Mesenchymal stem cell (in vitro differentiated cells and primary cell): ENCODE results near the gene XCL1.

Experiments used
- DNase-seq: peaks from one replicate; pipeline ENCODE4 v3.0.0-alpha.2; 2013
- H2AFZ ChIP-seq: one replicate; pipeline ENCODE4 v1.6.1; 2013; ENCODE audit warnings: low read depth, mild to moderate bottlenecking, control low read depth, inconsistent platforms, low read length, moderate library complexity
- H2AK5ac ChIP-seq: 2 replicates; pipeline ENCODE4 v1.6.1; 2013; ENCODE audit warnings: low read length, moderate library complexity, mild to moderate bottlenecking, inconsistent platforms; ENCODE audit not compliant: severe bottlenecking
- H2BK120ac ChIP-seq: one replicate; pipeline ENCODE4 v1.6.1; 2013; ENCODE audit warnings: low read depth, mild to moderate bottlenecking, inconsistent platforms, low read length, moderate library complexity
- H2BK12ac ChIP-seq, 2 experiments: one replicate each; pipeline ENCODE4 v1.6.1; 2013; ENCODE audit warnings: inconsistent platforms in 2 of 2, low read length in 2 of 2, mild to moderate bottlenecking in 2 of 2, moderate library complexity in 2 of 2, control low read depth in 1 of 2
- H2BK15ac ChIP-seq: one replicate; pipeline ENCODE4 v1.6.1; 2013; ENCODE audit warnings: mild to moderate bottlenecking, low read depth, inconsistent platforms; ENCODE audit not compliant: poor library complexity, severe bottlenecking
- H2BK5ac ChIP-seq: 2 replicates; pipeline ENCODE4 v1.6.1; 2013; ENCODE audit warnings: low read depth, mild to moderate bottlenecking, low read length, control low read depth, inconsistent platforms; ENCODE audit not compliant: poor library complexity, severe bottlenecking
- H3K14ac ChIP-seq, 2 experiments: one replicate each; pipeline ENCODE4 v1.6.1; 2013; ENCODE audit warnings: inconsistent platforms in 2 of 2, low read length in 2 of 2, control low read depth in 1 of 2, mild to moderate bottlenecking in 1 of 2, moderate library complexity in 1 of 2
- H3K18ac ChIP-seq, 2 experiments: one replicate each; pipeline ENCODE4 v1.6.1; 2013; ENCODE audit warnings: inconsistent platforms in 2 of 2, low read length in 2 of 2, control low read depth in 1 of 2, low read depth in 1 of 2, mild to moderate bottlenecking in 1 of 2
- H3K23ac ChIP-seq, 2 experiments: one replicate each; pipeline ENCODE4 v1.6.1; 2013; ENCODE audit warnings: inconsistent platforms in 2 of 2, low read length in 2 of 2, mild to moderate bottlenecking in 2 of 2, moderate library complexity in 2 of 2, control low read depth in 1 of 2
- H3K27ac ChIP-seq: 2 replicates; pipeline ENCODE4 v1.5.1; 2013; ENCODE audit warnings: mild to moderate bottlenecking, moderate library complexity, low read length, control low read depth, inconsistent platforms; ENCODE audit not compliant: poor library complexity, severe bottlenecking
- H3K27me3 ChIP-seq, 2 experiments: 2 replicates each; pipeline versions ENCODE4 v1.6.1 to v1.7.0; 2013; ENCODE audit warnings: low read length in 2 of 2, mild to moderate bottlenecking in 2 of 2, moderate library complexity in 2 of 2, control low read depth in 1 of 2, inconsistent platforms in 1 of 2; ENCODE audit not compliant: control insufficient read depth in 1 of 2, insufficient read depth in 1 of 2
- H3K36me3 ChIP-seq, 2 experiments: 2 replicates each; pipeline versions ENCODE4 v1.6.1 to v1.7.0; 2013; ENCODE audit warnings: low read length in 2 of 2, control low read depth in 1 of 2, inconsistent platforms in 1 of 2, low read depth in 1 of 2, mild to moderate bottlenecking in 1 of 2; ENCODE audit not compliant: insufficient read depth in 2 of 2, control insufficient read depth in 1 of 2
- H3K4ac ChIP-seq, 2 experiments: one replicate each; pipeline ENCODE4 v1.6.1; 2013; ENCODE audit warnings: inconsistent platforms in 2 of 2, low read length in 2 of 2, mild to moderate bottlenecking in 2 of 2, moderate library complexity in 2 of 2, control low read depth in 1 of 2, low read depth in 1 of 2
- H3K4me1 ChIP-seq: 2 replicates; pipeline ENCODE4 v1.6.1; 2013; ENCODE audit warnings: low read depth, low read length, control low read depth; ENCODE audit not compliant: control insufficient read depth, insufficient read depth
- H3K4me2 ChIP-seq: 2 replicates; pipeline ENCODE4 v1.6.1; 2013; ENCODE audit warnings: low read length, mild to moderate bottlenecking, inconsistent platforms; ENCODE audit not compliant: poor library complexity, severe bottlenecking
- H3K4me3 ChIP-seq, 2 experiments: 2 replicates each; pipeline versions ENCODE4 v1.5.1 to v1.7.0; 2013; ENCODE audit warnings: low read length in 2 of 2, mild to moderate bottlenecking in 2 of 2, control low read depth in 1 of 2, low read depth in 1 of 2; ENCODE audit not compliant: insufficient read depth in 1 of 2
- H3K79me1 ChIP-seq: replicated peaks from 2 replicates; pipeline ENCODE4 v1.6.1; 2013; ENCODE audit warnings: mild to moderate bottlenecking, control low read depth, low read length, inconsistent platforms; ENCODE audit not compliant: poor library complexity, severe bottlenecking
- H3K9ac ChIP-seq: 2 replicates; pipeline ENCODE4 v1.7.0; 2013; ENCODE audit warnings: mild to moderate bottlenecking, low read length, moderate library complexity
- H3K9me3 ChIP-seq: 2 replicates; pipeline ENCODE4 v1.7.0; 2013; ENCODE audit warnings: mild to moderate bottlenecking, low read length; ENCODE audit not compliant: control insufficient read depth
- H4K8ac ChIP-seq: one replicate; pipeline ENCODE4 v1.6.1; 2013; ENCODE audit warnings: inconsistent platforms, mild to moderate bottlenecking, low read length, moderate library complexity
- H4K91ac ChIP-seq: one replicate; pipeline ENCODE4 v1.6.1; 2013; ENCODE audit warnings: mild to moderate bottlenecking, low read length, inconsistent platforms
- WGBS: methylation state at CpG from one replicate; pipeline ENCODE4 v1.1.7; 2013; ENCODE audit warnings: mixed read lengths; 5-methylcytosine and 5-hydroxymethylcytosine counted together

XCL1 gene

GRCh38 chr1:168626326-168626725 lies 49.9 kb downstream of the XCL1 start:
- Histone ChIP-seq H2BK12ac (no peak overlapping the region), H3K9ac (no peak overlapping the region), H2AFZ (no peak overlapping the region), H3K4me3 (no peak overlapping the region), H2BK120ac (no peak overlapping the region), H2BK5ac (no peak overlapping the region), H3K4me2 (no peak overlapping the region), H3K36me3 (no peaks in the 10 kb centered on the region), H4K8ac (no peak overlapping the region), H3K14ac (no peak overlapping the region), H4K91ac (no peak overlapping the region), H3K27me3 (no peaks in the 10 kb centered on the region), H3K4me1 (no peaks in the 10 kb centered on the region), H3K9me3 (no peaks in the 10 kb centered on the region), H3K23ac (no peak overlapping the region), H3K4ac (no peak overlapping the region), H2AK5ac (no peak overlapping the region), H3K18ac (no peak overlapping the region), H2BK15ac (no peak overlapping the region), H3K79me1 (no peaks in the 10 kb centered on the region), H3K27ac (no peak overlapping the region)
- DNase-seq, result no peak
- WGBS, result 95% methylated on average over 4 of the region's 4 CpGs

GRCh38 chr1:168627370-168627769 lies 51.0 kb downstream of the XCL1 start:
- H3K27me3 ChIP-seq, result no peaks in the 10 kb centered on the region
- H3K4ac ChIP-seq, result no peak overlapping the region
- no peak overlapping the region for H2AFZ ChIP-seq
- H3K27ac ChIP-seq, result no peak overlapping the region
- no peak for DNase-seq
- no peak overlapping the region for H4K8ac ChIP-seq
- H3K9me3 ChIP-seq, result no peaks in the 10 kb centered on the region
- H4K91ac ChIP-seq, result no peak overlapping the region
- no peak overlapping the region for H3K14ac ChIP-seq
- H2BK12ac ChIP-seq, result no peak overlapping the region
- no peak overlapping the region for H3K4me2 ChIP-seq
- H2BK120ac ChIP-seq, result no peak overlapping the region
- H3K4me3 ChIP-seq, result no peak overlapping the region
- H2AK5ac ChIP-seq, result peak overlapping the region; percentile 41
- no peaks in the 10 kb centered on the region for H3K79me1 ChIP-seq
- no peak overlapping the region for H3K23ac ChIP-seq
- WGBS, result no CpG with 5 or more reads among the region's 1 CpG
- no peak overlapping the region for H3K18ac ChIP-seq
- H2BK15ac ChIP-seq, result no peak overlapping the region
- H3K36me3 ChIP-seq, result no peaks in the 10 kb centered on the region
- no peak overlapping the region for H2BK5ac ChIP-seq
- H3K9ac ChIP-seq, result no peak overlapping the region
- no peaks in the 10 kb centered on the region for H3K4me1 ChIP-seq

GRCh38 chr1:168628807-168629206 lies 52.4 kb downstream of the XCL1 start:
- H3K9ac ChIP-seq, result no peak overlapping the region
- H3K18ac ChIP-seq, result no peak overlapping the region
- H3K23ac ChIP-seq, result no peak overlapping the region
- no peaks in the 10 kb centered on the region for H3K27me3 ChIP-seq
- no peaks in the 10 kb centered on the region for H3K4me1 ChIP-seq
- no peak overlapping the region for H2AK5ac ChIP-seq
- H3K4me2 ChIP-seq, result no peak overlapping the region
- no peak overlapping the region for H2BK15ac ChIP-seq
- no peak overlapping the region for H4K8ac ChIP-seq
- no peak overlapping the region for H3K14ac ChIP-seq
- H3K79me1 ChIP-seq, result no peaks in the 10 kb centered on the region
- H3K4ac ChIP-seq, result no peak overlapping the region
- no peak overlapping the region for H2BK5ac ChIP-seq
- H3K9me3 ChIP-seq, result no peaks in the 10 kb centered on the region
- H2BK12ac ChIP-seq, result no peak overlapping the region
- no peak overlapping the region for H2BK120ac ChIP-seq
- peak overlapping the region; percentile 17 for H3K27ac ChIP-seq
- no peak overlapping the region for H3K4me3 ChIP-seq
- H2AFZ ChIP-seq, result no peak overlapping the region
- no peaks in the 10 kb centered on the region for H3K36me3 ChIP-seq
- H4K91ac ChIP-seq, result no peak overlapping the region
- peak; percentile 38 for DNase-seq

- H3K4ac ChIP-seq, result no peak overlapping the region
- no peak overlapping the region for H3K27ac ChIP-seq
- no peaks in the 10 kb centered on the region for H3K9me3 ChIP-seq
- H3K4me3 ChIP-seq, result no peak overlapping the region
- H2BK120ac ChIP-seq, result no peak overlapping the region
- H3K9ac ChIP-seq, result no peak overlapping the region
- no peak overlapping the region for H2BK12ac ChIP-seq
- no peaks in the 10 kb centered on the region for H3K79me1 ChIP-seq
- WGBS, result no CpG with 5 or more reads among the region's 1 CpG
- H3K27me3 ChIP-seq, result no peaks in the 10 kb centered on the region
- no peak overlapping the region for H2AFZ ChIP-seq
- no peak overlapping the region for H4K8ac ChIP-seq
- no peak overlapping the region for H2BK15ac ChIP-seq
- H2AK5ac ChIP-seq, result no peak overlapping the region
- H3K14ac ChIP-seq, result no peak overlapping the region
- no peak for DNase-seq
- no peaks in the 10 kb centered on the region for H3K4me1 ChIP-seq
- no peak overlapping the region for H2BK5ac ChIP-seq
- H4K91ac ChIP-seq, result no peak overlapping the region
- H3K36me3 ChIP-seq, result no peaks in the 10 kb centered on the region
- no peak overlapping the region for H3K4me2 ChIP-seq
- no peak overlapping the region for H3K23ac ChIP-seq
- H3K18ac ChIP-seq, result no peak overlapping the region
These were observed 53.1 kb downstream of the XCL1 start for GRCh38 chr1:168629466-168629865.
